GM21360 (cell line): Measurements from ENCODE around the gene ADAMTS10.
"Not testable (repeated sequence)": the region's sequence is repeated elsewhere in the genome, so short reads cannot be mapped to it uniquely, and the experiment has no call there.

Source experiments
- ATAC-seq: cut with Tn5 transposase; IDR thresholded peaks from one replicate; pipeline ENCODE4 v1.9.1; 2021; ENCODE audit warnings: mild to moderate bottlenecking, moderate library complexity; ENCODE audit not compliant: unreplicated experiment

ADAMTS10 gene

GRCh38 chr19:8629184-8629583, 18.7 kb upstream of the ADAMTS10 start:
- ATAC-seq = no peak

DNA sequence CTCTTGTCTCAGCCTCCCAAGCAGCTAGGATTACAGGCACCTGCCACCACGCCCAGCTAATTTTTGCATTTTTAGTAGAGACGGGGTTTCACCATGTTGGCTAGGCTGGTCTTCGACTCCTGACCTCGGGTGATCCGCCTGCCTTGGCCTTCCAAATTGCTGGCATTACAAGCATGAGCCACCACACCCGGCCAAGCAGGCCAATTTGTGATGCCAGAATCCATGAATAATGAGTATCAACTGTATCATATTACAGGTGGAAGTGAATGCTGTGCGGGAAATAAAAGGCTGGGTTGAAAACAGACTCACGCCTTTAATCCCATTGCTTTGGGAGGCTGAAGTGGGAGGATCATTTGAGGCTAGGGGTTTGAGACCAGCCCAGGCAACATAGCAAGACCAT, 16.3 kb upstream of the ADAMTS10 start:
- ATAC-seq = no peak

- ATAC-seq = not testable (repeated sequence)
These were observed 12.4 kb upstream of the ADAMTS10 start for GRCh38 chr19:8622886-8623285.

GRCh38 chr19:8618751-8619150, 8.2 kb upstream of the ADAMTS10 start:
- ATAC-seq = no peak

DNA sequence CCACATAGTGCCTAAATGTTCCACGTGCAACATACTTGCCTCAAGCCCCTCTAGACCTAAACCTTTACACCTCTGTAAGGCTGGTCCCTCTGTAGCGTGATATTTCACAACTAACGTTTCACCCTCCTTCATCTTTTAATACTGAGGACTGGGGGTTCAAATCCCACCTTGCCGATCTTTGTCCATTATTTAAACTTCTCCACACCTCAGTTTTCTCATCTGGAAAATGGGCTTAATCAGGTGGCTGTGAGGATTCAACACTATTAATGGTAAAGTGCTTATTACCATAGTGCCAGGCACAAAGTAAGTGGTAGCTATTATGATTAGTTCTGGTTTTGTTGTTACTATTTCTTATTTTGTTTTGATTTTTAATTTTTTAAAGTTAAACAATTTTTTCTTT, 7.5 kb upstream of the ADAMTS10 start:
- ATAC-seq = no peak

DNA sequence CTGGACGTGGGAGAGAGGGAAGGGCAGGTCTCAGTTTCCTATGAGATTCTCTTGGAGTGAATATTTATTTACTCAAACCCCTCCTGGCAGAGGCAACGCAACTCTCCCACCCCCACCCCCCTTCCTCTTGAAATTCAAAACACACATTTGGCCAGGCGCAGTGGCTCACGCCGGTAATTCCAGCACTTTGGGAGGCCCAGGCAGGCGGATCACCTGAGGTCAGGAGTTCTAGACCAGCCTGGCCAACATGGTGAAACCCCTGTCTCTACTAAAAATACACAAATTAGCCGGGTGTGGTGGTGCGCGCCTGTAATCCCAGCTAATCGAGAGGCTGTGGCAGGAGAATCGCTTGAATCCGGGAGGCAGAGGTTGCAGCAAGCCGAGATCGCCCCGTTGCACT, 6.8 kb upstream of the ADAMTS10 start:
- ATAC-seq = not testable (repeated sequence)

GRCh38 chr19:8616861-8617260, 6.3 kb upstream of the ADAMTS10 start:
- ATAC-seq = no peak

DNA sequence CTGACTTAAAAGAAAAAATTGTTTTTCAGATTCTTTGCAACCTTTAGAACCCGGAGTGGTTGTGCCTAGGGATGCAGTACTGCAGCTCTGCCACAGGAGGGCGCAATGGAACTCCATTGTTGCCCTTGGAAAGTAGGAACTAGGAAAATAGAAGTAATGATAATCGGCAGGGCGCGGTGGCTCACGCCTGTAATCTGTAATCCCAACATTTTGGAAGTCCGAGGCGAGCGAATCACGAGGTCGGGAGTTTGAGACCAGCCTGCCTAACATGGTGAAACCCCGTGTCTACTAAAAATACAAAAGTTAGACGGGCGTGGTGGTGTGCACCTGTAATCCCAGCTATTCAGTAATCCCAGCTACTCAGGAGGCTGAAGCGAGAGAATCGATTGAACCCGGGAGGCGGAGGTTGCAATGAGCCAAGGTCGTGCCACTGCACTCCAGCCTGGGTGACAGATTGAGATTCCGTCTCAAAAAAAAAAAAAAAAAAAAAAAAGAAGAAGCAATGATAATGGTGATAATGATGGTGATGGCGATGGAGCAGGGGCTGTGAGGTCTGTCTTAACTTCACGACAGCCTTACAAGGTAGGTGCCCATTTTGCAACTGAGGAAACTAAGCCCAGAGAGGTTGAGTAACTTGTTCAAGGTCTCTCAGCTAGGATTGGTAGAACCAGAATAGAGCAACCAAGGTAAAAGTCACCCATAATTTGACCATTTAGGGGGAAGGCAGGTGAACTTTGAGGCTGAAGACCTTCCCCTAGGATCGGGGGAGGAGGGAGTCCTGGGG, 5.5 kb upstream of the ADAMTS10 start:
- ATAC-seq = no peak

GRCh38 chr19:8615024-8615423, 4.5 kb upstream of the ADAMTS10 start:
- ATAC-seq = no peak

DNA sequence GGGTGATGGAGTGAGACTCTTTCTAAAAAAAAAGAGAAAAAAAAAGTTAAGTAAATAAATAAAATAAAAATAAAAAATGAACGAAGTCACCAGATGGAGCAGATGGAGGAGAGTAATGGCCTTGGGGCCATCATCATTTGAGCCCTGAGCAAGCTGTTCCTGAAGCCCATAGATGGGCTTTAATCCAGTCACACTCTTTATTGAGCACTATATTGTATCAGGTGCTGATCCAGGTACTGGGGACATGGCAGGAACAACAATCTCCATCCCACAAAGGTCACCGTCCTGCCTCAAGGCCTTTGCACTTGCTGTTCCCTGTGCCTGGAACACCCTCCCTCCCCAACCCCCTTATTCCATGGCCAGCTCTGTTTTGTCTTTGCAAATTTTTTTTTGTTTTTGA, 3.9 kb upstream of the ADAMTS10 start:
- ATAC-seq = no peak

GRCh38 chr19:8612807-8613171, 2.3 kb upstream of the ADAMTS10 start:
- no peak for ATAC-seq

- no peak for ATAC-seq
These were observed 1.6 kb upstream of the ADAMTS10 start for GRCh38 chr19:8611877-8612806.

- no peak for ATAC-seq
These were observed 919 bp upstream of the ADAMTS10 start for GRCh38 chr19:8611391-8611876.

GRCh38 chr19:8610936-8611300, 403 bp upstream of the ADAMTS10 start:
- no peak for ATAC-seq

GRCh38 chr19:8609279-8610040, 1.1 kb downstream of the ADAMTS10 start:
- no peak for ATAC-seq

DNA sequence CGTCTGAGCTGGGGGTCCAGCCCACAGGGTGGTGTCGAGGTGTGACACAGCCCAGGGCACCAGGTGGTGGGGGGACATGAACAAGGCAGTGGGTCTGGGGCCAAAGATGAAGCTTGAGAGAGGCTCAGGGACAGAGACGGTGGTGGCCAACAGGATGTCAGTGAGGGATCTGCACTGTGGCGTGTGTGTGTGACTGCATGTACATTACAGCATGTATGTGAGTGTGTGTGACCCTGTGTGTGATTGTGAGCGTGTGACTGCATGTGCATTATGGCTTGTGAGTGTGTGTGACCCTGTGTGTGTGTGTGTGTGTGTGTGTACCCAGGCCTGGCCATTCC, 1.6 kb downstream of the ADAMTS10 start:
- ATAC-seq = no peak

GRCh38 chr19:8607386-8607785, 3.1 kb downstream of the ADAMTS10 start:
- no peak for ATAC-seq

- no peak for ATAC-seq
These were observed 5.0 kb downstream of the ADAMTS10 start for GRCh38 chr19:8605514-8605913.

DNA sequence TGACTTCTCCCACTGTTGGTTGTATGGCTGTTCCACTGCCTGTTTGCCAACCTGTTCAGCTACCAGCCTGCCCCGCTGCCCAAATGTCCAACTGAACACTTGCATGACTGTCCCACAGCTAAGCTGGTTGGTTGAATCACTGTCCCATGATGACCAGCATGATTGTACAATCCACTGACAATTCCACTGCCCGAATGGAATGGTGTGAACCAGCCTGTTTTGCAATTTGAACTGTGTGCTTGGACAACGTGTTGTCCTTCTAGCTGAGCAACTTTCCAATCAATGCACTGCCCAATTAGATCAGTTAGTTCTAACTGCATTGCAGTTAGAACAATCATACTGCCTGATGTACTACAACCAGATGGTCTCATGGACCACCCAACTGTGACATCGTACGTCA, 8.7 kb downstream of the ADAMTS10 start:
- ATAC-seq = no peak

- no peak for ATAC-seq
These were observed 9.7 kb downstream of the ADAMTS10 start for GRCh38 chr19:8600816-8601215.

- ATAC-seq = no peak
These were observed 10.5 kb downstream of the ADAMTS10 start for GRCh38 chr19:8600064-8600463.
